ENCODE results near the gene PKNOX2.
A peak's percentile ranks its signal among the peaks of the same experiment; 100 is the strongest.

Gene PKNOX2

DNA sequence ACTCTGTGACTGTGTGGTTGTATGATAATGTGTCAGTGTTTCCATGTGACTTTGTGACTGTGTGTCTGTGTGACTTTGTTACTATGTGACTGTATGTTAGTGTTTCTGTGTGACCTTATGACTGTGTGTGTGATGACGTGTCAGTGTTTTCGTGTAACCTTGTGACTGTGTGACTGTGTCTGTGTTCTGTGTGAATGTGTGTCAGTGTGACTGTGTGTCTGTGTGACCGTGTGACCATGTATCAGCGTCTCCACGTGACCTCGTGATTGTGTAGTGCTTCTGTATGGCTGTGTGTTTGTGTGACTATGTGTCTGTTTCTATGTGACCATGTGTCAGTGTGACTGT, 9.5 kb upstream of the PKNOX2 start:
- no peak for DNase-seq

DNA sequence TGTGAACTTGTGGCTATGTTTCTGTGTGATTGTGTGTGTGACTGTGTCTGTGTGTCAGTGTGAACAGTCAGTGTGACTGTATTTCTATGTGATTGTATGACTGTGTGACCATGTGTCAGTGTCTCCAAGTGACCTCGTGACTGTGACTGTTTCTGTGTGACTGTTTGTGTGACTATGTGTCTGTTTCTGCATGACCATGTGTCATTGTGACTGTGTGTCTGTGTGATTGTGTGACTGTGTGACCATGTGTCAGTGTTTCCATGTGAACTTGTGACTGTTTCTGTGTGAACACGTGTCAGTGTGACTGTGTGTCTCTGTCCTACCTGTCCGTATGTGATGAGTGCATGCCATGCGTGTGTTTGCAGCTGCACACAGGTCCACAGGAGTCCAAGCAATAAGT, 8.8 kb upstream of the PKNOX2 start:
- DNase-seq = no peak

DNA sequence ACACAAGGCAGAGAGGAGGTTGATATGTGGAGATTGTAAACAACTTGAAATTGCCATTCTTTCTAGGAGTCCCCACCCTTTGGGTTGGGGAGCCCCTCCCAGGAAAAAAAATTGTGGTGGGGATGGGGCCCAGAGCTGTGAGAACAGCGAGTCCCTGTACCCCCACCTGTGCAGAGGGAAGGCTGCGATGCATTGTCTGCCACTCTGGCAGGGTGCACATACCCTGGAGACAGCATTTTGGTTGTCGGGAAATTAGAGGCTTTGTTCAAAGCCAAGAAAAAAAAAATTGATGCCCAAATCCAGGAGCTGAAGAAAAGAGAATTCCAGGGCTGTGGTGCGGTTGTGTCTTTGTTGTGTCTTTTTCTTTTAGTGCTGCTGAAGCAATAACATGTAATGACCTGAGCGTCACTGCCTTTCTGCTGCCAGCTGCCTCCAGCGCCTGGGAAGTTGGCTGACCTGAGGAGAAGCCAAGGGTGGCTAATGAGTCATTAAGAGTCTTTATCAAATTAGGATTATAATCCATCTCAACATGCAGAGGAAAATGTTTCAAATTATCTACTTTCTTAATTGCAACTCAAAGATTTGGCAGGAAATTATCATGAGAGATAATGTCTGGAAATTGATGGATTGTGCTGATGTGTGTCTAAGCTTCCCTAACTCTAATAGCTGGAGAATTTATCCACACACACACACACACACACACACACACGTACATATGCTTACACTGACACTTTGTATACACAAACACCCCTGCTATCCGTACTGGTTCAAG, 8.0 kb upstream of the PKNOX2 start:
- DNase-seq = no peak

DNA sequence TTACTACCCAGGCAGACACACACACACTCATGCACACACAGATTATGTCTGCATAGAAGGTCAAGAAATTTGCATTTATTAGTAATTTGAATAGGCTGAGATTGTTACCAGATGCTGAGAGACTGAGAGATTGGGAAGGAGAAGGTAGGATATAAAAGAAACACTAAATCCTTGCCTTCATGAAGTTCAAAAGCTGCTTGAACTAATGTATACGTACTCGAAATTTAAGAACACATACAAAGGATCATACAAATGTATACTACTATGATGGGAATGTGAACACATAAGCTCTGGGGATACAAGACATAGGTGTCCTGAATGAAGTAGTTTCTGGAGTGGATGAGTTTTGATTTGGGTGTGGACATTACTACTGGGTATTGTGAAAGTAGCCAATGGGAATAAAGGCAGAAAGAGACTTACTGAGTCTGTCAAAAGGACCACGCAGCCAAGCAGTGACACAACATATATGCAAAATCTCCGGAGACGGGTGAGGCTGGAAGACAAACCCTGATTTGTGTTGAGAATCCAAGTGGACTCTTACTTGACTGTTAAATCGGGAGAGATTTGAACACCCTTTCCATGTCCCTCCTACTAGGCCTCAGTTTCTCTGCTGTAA, 7.3 kb upstream of the PKNOX2 start:
- DNase-seq = no peak

DNA sequence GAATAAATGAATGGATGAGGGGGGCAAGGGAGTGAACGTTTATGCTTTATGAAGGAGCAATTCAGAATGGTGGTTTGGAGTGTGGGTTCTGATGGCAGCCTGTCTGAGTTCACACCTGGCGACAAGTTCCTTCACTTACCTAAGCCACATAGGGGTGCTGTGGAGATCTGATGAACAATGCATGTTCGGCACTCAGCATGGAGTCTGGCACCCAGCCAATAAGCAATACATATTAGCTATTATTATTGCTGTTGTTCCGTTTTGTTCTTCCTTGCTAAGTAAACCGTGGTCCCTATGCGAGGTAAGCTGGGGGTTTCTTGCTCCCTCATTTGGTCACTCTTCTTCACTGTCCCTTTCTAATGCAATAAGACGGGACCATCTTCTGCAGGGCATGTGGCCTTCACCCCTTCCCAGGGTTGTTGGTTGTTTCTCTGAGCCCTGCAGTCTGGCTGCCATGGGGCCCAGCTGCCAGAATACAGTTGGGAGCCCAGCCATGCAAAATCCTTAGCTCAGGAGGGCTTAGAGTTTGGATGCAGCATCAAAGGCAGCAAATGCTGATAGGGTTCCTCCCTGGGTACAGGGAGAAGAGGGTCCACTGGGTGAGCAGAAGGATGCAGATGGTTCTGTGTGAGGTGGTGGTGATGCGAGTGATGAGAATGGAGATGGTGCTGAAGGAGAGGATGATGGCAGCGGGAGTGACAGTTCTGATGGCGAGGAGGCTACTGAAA, 6.4 kb upstream of the PKNOX2 start:
- DNase-seq = no peak

DNA sequence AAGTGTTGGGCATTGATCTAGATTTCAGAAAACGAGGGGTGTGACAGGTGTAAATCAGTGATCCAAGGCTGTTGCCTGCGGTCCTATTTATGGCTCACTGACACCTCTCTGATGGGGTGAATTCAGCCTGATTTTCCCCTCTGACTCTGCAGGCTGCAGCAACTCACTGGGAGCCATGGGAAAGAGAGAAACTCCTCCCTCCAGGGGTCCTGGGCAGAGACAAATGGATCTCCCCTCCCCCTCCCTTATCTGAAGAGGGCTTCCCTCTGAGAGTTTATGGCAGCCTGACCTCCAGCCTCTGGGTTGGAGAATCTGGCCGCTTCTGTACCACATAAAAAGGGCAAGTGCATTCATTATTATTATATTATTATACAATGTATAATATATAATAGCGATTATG, 1.8 kb upstream of the PKNOX2 start:
- no peak for DNase-seq

DNA sequence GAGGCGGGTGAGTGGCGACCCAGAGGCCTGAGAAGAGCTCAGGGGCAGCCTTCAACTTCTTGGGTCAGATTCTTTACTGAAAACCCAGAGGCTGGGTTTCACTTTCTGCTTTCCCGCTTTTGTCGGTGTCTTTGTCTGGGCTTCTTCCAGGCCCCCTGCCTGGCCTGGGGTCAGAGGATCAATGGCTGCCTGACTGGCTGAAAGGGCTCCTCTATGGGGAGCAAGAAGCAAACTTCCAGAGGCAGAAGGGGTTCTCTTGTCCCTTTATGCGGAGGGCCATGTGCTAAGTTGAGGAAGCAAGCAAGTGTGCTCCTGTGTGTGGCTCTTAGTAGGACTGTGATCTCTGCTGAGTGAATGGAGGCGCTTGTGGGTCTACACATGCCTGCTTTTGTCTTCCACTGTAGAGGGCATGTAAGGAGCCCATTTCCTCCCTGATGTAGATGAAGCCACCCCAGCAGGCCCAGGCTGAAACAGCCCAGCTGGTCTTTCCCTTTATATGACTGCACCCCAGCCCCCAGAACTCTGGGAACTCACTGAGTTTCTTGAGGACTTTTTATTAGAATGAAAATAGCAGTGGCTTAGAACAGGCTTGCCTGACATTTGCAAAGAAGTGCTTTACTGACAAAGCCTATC, 1.0 kb upstream of the PKNOX2 start:
- no peak for DNase-seq

DNA sequence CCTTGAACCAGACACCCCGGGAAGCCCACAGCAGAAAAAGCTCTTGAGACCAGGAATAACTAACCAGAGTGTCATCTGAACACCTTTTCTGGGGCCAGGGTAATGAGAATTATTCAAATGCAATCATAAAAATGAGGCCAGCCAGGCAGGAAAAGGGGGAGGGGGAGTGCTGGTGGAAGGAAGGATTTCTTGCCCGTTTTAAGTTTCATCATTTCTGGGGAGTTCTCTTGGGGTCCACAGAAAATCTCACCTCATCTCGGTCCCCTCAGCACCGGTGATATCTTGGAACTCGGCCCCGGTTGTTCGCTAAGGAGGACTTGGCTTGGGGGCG, 495 bp upstream of the PKNOX2 start:
- no peak for DNase-seq

DNA sequence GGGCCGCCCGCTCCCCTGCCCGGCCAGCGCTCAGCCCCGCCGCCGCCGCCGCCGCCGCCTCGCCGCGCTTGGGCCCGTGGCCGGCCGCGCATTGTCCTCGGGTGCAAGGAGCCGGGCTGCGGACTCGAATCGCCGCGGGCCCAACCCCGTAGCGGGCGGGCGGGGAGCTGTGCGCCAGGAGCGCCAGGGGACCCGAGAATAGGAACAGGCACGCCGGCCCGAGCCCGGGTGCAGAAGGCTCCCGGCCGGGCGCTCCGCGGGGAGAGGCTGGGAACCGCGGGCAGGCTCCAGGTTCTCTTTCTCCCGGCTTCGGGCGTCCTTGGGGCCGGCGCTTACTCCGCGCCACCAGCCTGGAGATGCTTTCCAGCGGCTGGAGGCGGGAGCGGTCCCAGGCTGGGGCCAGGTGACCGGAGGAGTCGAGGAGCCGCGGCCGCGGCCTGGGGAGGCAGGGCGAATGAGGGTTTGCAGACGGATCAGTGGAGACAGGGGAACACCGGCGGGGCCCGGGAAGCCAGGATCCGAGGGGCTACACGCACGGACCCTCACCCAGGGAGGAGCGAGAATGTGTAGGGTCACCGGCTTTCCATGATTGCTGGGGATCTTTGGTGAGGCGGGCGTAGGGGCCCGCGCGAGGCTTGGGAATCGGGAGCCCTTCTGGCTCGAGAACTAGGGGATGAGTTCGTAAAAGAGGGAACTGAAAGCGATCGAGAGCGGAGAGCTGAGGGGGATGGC, 726 bp downstream of the PKNOX2 start:
- DNase-seq = peak; percentile 20

DNA sequence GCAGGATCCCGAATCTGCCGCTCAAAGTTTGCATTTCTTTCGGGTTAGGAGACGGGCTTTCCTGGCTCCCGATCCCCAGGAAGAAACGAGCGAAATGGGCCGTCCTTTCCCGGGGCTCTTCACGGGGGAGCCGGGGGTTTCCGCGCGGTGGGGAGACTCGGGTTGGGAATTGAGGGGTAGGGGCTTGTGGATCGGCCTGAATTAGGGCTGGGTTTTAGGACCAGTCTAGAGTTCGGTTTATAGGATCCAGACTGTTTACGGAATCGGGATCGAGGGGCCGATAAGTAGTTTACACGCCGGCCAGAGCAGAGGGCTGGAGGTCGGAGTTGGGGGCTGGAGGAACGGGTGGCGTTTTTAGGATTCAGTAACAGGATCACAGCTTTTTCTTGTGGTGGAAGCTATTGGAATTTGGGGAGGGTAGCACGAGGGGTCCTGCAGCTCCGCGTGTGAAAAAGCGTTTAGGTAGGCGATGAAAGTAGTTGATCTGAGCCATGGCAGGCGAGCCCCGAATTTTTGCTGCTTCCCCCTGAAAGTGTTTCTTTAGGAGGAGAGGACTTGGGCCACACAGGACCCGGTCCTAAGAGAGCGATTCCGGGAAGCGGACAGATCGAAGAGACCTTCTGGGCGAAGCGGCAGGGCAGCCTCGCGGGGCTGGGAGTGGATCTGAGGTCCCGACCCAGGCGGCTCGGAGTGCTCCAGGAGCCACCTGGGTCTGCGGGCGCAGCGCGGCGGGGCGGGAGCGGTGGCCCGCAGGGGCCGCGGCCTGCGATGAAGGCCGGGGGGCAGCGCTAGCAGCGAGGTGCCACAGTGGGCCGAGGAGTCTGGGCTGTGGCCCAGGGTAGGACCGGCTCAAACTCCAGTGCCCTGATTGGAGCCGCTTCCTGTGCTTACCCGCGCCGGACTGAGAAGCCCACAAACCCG, 1.6 kb downstream of the PKNOX2 start:
- DNase-seq = no peak

DNA sequence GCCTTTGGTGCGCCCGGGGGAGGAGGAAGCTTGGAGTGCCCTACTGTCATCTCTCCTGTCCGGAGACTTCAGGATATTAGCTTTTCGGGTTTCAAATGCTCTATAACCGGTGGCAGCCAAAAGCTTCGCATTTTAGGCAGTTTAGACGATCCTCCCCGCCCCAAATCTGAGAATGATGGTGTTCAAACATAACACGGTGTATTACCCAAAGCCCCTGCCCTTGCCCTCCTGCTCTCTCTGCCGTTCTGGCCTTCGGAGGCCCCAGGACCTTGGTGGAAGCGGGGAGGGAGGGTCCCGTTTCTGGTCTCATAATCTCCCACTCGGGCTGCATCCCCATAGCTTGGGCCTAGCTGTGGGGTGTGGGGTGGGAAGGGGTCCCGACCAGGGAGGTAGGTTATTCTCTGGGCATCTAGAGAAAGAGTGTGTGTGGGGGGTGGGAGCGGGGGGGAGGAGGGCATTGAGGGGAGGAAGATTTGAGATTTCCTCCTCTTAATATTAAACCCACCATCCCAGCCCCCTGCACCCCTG, 2.3 kb downstream of the PKNOX2 start:
- no peak for DNase-seq

DNA sequence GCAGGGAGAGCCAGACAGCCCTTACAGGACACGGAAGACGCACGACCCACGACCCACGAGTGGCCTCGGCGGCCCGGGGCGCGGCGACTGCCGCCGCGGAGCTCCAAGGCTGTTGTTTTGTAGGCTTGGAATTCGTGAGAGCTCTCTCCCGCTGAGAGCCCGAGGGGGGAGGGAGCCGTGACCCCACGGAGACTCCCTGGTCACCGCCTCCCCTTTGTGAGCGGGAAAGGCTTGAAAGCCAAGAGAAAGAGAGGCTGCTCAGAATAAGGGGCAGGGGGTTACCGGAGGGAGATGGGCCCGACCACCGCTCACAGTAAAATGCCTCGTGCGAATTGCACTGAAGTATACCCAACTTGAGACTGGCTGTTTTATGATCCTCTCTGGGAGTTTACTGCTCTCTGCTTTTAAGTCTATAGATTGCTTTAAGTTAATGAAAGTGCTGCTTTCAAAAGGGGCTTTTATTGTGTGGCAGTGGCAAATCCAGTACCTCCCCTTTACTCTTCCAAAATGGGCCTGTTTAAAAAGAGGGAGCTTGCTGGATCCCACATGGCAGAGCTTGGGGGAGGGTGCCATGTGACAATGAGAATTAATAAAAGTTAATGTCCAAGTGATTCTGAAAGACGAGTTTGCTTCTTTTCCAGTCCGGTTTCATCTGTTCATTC, 2.9 kb downstream of the PKNOX2 start:
- DNase-seq = no peak

DNA sequence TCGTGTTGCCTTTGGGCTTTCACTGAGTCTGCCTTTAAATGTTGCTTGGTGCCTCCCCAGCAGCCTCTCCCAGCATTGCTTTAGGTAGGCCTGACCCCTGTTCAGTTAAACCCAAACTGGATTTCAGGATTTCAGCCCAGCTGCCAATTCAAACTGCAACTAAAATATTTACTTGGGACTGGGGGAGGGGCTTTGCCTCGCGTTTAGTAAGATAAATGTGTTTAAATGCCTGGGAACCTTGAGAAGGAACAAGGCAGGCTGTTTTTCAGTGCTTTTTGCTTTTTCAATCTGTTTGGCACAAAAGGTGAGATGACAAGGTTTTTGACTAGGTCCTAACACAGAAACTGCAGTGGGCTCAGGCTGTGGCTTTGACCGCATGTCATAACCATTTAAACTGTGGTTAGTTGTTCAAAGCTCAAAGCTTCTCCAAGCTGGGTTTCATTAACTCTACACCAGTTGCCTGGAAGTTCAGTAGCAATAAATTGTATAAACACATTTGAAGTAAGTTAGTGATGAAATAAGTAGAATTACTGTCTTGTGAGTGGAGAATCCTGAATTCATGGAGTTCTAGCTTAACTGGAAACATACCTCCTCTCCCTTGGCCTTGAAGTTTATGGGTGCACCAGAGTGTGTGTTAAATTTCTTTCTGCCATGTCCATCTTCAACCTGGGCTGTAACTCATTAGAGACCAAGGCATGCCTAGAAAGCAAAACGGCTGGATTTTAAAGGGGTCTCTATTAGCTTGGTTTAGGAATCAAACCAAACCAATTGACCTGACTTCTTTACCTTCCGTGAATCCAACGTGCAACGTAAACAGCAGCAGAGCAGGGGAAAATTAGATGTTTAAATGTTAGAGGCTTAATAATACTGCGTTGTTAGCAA, 3.6 kb downstream of the PKNOX2 start:
- no peak for DNase-seq

DNA sequence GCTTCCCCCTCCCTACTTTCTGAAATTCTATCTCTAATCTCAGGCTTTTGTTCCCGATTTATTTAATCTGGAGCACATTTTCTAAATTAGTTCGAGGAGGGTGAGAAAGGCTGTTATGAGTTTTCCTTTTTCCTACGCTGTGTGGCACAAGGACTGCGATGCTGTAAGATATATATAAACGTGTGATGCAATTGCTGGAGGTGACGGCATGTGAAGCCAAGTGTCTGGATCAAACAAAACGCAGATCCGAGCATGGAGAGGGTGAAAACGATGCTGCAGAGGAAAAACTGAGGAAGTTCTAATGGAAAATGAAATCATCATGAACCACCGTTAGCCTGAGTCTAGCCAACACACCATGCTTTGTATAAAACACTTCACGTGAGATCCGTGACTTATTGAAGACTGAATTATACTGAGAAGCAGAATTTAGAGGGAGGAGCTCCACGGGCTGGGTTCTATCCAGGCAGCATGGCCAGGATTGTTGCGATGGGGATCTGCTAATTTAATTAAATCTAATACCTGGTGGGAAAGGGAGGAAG, 4.4 kb downstream of the PKNOX2 start:
- DNase-seq = no peak

DNA sequence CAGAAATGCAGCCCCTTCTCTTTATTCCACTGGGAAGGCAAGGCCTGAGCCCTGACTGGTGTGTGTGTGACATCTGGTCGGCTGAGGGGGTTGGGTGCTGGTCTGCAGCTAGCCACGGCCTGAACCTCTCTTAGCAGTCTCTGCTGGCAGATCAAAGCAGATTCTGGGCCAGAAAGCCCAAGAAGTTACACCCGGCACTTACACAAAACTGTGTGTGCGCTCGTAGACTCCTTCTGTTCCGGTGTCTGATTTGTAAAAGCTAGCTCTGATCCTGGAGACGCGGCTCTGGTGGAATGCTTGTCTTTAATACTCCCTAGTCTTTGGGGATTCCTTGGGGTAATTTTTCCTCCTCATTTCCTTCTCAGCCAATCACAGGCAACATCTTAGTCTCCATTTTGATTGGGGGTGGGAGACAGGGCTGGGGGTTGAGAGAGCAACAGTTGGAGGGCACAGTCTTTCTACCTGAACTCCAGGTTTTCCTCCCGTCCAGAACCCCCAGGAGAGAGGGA, 5.5 kb downstream of the PKNOX2 start:
- no peak for DNase-seq

DNA sequence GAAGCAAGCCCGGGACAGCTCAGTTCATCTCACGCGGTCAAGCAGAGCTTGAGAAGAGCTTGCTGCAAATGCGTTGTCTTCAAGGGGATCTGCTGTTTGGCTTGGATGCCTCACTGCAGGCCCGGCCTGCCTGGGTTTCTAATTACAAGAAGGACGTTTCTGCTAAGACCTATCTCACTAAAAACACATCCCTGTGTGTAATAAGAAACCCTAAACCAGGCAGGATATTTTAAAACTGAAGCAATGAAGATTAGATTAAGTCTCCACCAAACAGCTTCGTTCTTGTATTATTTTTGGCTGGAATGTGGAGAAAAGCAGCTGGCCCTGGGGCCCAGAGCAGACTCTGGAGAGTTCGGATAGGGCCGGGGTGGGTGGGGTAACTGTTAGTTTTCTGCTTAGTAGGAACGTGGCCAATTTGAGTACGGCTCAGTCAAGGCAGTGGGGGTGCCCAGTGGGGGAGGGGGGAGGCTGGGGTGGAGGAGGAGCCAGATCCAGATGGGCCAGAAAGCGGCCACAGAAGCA, 6.0 kb downstream of the PKNOX2 start:
- no peak for DNase-seq

DNA sequence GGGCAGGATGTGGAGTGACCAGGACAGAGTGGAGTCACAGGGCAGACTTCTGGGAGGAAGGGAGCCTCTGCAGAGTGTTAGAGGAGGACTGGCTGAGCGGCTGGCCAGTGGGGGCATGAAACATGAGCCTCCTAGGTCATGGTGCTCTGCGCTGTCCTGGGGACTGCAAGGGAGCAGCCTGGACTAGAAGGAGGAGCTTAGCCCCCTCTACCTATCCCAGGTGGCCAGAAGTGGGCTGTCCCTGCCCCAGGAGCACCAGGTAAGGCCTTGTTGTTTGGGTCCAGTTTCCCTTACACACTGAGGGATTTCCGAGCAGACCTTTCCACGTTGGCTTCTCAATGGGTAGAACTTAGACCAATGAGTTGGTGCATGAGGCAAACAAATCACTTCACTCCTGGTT, 7.4 kb downstream of the PKNOX2 start:
- DNase-seq = no peak

DNA sequence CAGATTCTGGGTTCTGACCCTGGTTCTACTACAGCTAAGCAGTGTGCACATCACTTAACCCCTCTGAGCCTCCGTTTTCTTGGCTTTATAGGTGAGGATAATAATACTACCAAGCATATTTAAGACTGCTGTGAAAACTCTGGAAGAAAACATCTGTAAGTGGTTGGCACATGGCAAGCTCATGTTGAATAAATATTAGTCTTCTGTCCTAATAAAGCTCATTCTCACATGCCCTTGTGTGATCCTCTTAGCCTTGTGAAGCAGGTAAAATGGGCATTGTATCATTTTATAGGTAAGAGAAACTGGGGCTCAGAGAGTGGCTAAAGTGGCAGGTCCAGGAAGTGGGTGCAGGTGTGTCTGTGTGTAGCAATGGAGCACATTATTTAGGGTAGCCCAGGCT, 8.5 kb downstream of the PKNOX2 start:
- no peak for DNase-seq

DNA sequence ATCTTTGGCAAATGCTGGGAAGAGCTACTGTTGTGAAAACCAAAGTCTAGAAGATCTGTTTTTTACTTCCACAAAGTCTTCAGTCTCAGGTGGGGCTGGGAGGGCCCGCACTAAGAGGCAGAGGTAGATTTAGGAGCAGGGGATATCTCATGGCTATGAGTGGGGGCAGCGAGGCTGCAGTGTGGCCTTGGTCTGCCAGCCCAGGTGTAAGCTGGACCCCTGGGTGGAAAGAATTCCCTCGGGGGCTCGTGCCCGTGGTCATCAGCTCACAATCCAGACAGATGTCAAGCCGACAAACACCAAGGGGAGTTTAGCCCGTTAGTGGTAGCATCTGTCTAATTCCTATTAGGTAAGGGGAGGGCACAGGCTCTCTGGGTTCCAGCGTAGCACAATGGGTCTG, 9.0 kb downstream of the PKNOX2 start:
- no peak for DNase-seq

DNA sequence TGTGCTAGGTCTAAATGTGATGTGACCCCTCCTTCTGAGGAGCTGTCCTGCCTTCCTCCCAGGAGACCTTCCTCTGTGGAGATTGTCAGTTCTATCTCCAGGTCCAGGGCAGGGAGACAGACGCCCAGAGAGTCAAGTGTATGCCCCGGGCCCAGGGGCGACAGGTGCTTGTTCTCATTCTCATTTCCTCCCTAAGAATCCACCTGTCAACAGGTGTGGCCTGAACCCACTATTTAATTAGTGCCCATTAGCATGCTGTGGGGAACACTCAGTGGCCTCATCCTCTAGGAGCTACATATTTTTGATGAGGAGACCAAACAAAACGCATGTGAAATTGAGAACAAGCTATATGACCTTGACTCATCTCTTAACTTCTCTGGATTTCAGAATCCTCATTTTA, 9.5 kb downstream of the PKNOX2 start:
- no peak for DNase-seq

Measured in activated CD8-positive, alpha-beta memory T cell treated with anti-CD3 and anti-CD28 coated beads, Interleukin-2, amount 50 U/mL, for 4 hours (primary cell).